TTC549 (cell line): ENCODE results near the gene ARMC6.
"Not testable (repeated sequence)": the region's sequence is repeated elsewhere in the genome, so short reads cannot be mapped to it uniquely, and the experiment has no call there.

Experiments used
- FAIRE-seq: peaks from 2 replicates; lab custom pipeline; 2012; peaks lifted over from hg19 to GRCh38; lab: Jason Lieb, UNC

Gene ARMC6

DNA sequence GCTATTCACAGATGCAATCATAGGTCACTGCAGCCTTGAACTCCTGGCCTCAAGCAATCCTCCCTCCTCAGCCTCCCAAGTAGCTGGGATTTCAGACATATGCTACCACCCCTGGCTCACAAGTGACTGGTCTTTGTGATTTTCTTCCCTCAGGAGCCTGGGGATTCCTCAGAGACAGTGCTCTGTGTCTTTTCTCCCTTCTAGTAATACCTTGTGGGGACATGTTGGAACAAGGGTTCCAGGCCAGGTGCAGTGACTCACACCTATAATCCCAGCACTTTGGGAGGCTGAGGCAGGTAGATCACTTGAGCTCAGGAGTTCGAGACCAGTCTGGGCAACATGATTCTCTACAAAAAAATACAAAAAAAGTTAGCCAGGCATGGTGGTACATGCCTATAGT, 10.0 kb upstream of the ARMC6 start:
- FAIRE-seq, result not testable (repeated sequence)

GRCh38 chr19:19025861-19026260, 7.5 kb upstream of the ARMC6 start:
- FAIRE-seq, result no peak

GRCh38 chr19:19026299-19026971, 7.0 kb upstream of the ARMC6 start:
- no peak for FAIRE-seq

DNA sequence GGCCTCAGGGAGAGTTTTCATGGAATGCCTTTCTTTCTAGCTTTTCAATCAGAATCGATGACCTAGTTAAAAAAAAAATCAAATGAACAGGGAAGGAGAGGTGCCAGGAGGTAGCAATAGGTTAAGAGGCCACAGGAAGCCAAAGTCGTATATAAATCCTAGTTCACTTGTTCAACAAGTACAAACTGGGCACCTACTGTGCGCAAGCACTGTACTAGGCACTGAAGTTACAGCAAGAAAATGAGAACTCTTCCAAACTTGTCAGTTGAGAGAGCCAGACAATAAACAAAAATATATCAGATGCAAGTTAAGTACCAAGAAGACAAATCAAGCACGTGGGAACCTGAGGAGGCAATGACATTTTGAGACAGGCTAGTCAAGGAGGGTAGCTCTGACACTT, 6.2 kb upstream of the ARMC6 start:
- FAIRE-seq, result no peak

GRCh38 chr19:19028526-19028925, 4.9 kb upstream of the ARMC6 start:
- no peak for FAIRE-seq

DNA sequence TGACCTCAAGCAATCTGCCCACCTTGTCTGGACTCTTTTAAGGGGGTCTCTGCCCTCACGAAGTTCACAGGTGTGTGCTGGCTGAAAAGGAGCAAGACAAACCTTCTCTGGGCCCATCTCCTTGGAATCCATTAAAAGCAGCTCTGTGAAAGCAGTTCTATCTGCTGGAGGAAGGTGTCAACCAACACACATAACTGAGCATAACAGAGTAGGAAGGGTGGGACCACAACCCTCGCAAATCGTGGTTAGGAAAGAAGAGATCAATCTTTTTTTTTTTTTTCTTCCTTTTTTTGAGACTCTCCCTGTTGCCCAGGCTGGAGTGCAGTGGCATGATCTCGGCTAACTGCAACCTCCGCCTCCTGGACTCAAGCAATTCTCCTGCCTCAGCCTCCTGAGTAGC, 1.5 kb upstream of the ARMC6 start:
- FAIRE-seq, result no peak

- no peak for FAIRE-seq
Observed at GRCh38 chr19:19032420-19033175, 805 bp upstream of the ARMC6 start.

GRCh38 chr19:19033176-19033425, 302 bp upstream of the ARMC6 start:
- FAIRE-seq, result no peak

DNA sequence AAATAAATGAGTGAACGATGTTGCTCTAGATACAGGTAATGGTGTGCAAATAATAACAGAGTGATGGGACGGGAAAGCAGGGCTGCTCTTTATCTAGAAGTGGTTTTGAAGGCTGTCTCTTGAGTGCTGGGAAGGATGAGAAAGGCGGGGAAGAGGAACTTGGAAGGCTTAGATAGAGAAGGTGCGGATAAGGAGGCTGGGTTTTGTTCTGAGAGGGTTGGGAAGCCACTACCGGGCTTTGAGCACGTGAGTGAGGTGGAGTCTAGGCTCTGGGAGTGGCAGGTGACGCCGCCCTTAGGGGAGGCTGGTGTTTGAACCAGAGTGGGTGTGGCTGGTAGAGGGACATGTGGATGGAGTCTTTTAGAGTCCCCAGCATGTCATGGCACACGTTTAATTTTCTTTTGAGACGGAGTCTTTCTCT, 811 bp downstream of the ARMC6 start:
- FAIRE-seq, result no peak

DNA sequence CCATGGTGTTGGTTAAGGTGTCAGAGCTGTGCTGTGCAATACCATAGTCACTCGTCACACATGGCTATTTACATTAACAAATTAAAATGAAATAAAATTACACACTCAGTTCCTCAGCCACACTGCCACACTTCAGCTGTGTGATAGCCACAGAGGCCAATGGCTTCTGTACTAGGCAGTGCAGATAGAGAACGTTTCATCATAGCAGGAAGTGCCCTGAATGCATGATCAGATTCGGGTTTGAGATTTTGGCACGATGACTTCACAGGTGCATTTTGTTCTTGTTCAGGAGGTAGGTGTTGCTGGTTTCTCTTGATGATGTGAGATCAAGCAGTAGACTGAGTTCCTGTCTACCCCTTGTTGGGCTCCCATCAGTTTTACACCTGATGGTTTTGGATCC, 6.5 kb downstream of the ARMC6 start:
- FAIRE-seq, result no peak

- FAIRE-seq, result no peak
Observed at GRCh38 chr19:19040417-19040816, 7.0 kb downstream of the ARMC6 start.

- no peak for FAIRE-seq
Observed at GRCh38 chr19:19042732-19043280, 9.4 kb downstream of the ARMC6 start.

- FAIRE-seq, result no peak
Observed at GRCh38 chr19:19043481-19043880, 10.1 kb downstream of the ARMC6 start.

DNA sequence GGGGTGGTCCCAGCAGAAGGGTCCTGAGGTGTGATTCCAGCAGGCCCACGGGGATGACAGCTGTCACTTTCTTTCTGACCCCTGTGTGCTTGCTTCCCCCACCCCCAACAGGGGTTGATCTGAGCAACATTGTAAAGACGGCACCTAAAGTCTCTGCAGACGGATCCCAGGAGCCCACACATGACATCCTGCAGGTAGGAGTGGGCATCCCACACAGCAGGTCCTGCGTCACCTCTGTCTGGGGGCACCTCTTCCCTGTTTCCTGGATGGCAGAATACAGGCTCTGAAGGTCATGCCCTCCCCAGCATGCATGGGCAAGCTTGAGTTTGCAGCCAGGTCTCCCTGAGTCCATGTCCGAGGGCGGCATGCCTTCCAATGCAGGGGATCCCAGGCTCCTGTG, 10.5 kb downstream of the ARMC6 start:
- no peak for FAIRE-seq

DNA sequence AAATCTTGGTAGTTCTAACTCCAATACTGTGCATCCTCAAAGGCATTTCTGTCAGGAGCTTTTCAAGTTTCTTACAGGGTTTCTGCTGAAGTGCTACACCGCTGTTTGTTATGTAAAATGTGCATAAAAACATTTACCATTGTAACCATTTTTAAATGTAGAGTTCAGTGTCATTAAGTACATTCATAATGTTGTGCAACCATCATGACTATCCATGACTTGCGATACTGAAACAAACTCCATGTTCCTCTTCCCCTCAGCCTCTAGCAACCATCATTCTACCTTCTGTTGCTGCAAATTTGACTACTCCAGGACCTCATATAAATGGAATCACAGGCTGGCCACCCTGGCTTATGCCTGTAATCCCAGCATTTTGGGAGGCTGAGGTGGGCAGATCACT, 16.0 kb downstream of the ARMC6 start:
- FAIRE-seq, result no peak

- FAIRE-seq, result no peak
Observed at GRCh38 chr19:19050104-19050503, 16.7 kb downstream of the ARMC6 start.

- FAIRE-seq, result no peak
Observed at GRCh38 chr19:19050731-19051130, 17.3 kb downstream of the ARMC6 start.

DNA sequence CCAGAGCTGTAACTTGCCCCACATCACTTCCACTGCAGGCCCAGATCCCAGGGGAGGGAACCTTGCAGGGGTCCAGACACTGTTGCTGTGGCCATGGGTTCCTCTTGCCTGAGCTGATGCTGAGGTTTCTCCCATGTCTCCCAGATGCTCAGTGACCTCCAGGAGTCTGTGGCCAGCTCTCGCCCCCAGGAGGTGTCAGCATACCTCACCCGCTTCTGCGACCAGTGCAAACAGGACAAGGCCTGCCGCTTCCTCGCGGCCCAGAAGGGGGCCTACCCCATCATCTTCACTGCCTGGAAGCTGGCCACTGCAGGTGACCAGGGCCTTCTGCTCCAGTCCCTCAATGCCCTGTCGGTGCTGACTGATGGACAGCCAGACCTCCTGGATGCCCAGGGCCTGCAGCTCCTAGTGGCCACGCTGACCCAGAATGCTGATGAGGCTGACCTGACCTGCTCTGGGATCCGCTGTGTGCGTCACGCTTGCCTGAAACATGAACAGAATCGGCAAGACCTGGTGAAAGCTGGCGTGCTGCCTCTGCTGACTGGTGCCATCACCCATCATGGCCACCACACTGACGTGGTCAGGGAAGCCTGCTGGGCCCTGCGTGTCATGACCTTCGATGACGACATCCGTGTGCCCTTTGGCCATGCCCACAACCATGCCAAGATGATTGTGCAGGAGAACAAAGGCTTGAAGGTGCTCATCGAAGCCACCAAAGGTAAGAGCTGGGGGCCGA, 18.2 kb downstream of the ARMC6 start:
- no peak for FAIRE-seq

DNA sequence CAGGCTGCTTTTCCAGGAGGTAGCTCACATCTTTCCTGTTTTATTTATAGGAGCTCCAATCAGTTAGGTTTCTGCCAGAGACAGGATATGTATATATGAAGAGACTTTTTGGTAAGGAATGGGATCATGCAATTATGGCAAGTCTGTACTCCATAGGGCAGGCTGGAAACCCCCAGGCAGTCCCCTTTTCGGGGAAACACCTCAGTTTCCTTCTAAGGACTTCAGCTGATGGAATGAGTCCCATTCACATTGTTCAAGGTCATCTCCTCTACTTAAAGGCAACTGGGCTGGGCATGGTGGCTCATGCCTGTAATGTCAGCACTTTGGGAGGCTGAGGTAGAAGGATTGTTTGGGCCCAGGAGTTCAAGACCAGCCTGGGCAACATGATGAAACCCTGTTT, 19.5 kb downstream of the ARMC6 start:
- FAIRE-seq, result no peak

DNA sequence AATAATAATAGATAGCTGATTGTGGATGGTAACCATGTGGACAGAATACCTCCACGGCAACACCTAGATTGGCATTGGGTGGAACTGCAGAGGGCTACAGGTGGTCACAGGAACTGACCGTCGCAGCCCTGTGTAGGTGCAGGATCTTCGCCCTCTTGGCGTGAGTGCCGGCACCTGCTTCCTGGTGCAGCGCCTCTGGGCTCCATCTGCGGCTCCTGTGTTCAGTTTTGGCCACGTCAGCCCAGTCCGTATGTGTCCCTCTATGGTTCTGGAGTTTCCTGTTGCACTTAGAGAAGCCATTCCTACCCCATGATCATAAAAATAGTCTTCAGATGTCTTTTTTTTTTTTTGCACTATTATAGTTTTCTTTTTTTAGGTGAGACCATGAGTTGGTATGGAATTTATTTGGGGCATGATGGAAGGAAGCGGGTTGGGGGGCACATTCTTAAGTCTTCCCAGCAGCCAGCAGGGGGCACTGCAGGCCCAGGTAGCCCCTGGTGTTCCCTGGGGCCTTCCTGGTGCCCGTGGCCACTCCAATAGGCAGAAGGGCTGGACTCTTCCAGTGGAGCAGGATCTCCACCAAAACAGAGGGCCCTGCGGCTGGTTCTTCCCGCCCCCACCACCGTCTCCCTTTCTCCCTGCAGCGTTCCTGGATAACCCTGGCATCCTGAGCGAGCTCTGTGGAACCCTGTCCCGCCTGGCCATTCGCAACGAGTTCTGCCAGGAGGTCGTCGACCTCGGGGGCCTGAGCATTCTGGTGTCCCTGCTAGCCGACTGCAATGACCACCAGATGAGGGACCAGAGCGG, 20.3 kb downstream of the ARMC6 start:
- FAIRE-seq, result no peak

- FAIRE-seq, result no peak
Observed at GRCh38 chr19:19054315-19054938, 21.0 kb downstream of the ARMC6 start.

GRCh38 chr19:19054939-19055440, 21.6 kb downstream of the ARMC6 start:
- FAIRE-seq, result no peak
